ENCODE data around the gene NOL6. TPM values are rescaled to one million over a fixed set of nuclear protein-coding genes. Genes with fewer than 3 reads are reported as not detected.
A peak's percentile ranks its signal among the peaks of the same experiment; 100 is the strongest.
"Not testable (repeated sequence)": the region's sequence is repeated elsewhere in the genome, so short reads cannot be mapped to it uniquely, and the experiment has no call there.

Gene NOL6
- total RNA-seq, 1 experiment from 2014 or later: 54.4 TPM

DNA sequence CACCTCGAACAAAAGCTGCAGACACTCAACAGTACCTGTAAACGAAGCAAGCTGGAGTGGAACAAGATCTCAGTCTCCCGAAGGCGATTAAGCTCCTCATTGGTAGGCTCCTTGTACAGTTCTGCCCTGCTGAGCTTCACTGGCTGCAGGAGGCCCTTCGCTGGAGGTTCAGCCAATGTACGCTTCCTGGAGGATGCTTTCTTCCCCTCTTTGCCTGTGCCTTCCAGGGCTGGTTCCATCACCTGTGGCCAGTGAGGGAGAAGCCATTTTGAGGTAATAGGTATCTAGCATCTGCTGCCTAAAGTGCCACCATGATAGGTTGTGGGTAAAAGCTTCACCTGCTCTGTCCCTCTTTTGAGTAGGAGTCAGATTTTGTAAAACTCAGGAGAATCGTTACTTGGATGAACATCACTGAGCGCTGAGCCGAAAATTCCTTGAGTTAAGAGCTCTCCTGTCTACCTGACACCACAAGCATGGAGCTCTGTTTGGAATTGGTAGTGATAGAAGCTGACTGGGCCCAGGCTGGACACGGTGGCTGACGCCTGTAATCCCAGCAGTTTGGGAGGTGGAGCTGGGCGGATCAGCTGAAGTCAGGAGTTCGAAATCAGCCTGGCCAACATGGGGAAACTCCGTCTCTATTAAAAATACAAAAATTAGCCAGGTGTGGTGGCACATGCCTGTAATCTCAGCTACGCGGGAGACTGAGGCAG lies 1.4 kb downstream of the NOL6 start:
- no peak for DNase-seq (ENCODE audit: low spot score)

DNA sequence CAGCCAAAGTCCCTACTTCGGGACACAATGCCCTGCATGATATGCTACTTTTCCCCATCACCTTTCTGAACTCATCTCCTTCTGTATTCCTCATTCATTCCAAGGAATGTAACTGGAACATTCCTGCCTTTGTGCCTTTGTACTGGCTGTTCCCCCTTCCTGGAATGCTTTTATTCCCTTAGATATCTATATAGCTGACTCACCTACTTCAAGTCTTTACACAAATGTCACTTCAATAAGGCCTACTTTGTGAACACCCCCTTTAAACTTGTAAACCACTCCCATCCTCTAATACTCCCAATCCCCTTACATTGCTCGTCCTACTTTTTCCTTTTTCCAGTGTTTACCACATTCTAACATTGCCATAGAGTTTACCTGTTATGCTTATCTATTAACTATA lies 2.4 kb downstream of the NOL6 start:
- no peak for DNase-seq (ENCODE audit: low spot score)

DNA sequence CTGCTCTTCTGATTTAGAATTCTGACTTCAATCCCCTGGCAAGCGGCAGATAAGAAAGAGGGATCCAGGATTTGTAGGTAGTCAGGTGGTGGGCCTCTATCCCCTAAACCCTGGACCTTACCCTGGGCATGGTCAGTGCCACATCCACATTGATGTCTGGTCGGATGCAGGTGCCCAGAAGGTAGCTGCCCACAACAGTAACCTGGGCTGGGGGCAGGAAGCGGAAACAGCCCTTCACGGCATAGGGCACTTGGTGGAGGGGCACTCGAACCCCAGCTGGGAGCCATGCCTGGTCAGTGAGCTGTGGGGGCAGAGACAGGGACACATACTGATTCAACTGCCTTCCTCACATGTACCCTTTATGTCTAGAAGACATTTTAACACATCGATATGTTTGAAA lies 3.8 kb downstream of the NOL6 start:
- no peak for DNase-seq (ENCODE audit: low spot score)

DNA sequence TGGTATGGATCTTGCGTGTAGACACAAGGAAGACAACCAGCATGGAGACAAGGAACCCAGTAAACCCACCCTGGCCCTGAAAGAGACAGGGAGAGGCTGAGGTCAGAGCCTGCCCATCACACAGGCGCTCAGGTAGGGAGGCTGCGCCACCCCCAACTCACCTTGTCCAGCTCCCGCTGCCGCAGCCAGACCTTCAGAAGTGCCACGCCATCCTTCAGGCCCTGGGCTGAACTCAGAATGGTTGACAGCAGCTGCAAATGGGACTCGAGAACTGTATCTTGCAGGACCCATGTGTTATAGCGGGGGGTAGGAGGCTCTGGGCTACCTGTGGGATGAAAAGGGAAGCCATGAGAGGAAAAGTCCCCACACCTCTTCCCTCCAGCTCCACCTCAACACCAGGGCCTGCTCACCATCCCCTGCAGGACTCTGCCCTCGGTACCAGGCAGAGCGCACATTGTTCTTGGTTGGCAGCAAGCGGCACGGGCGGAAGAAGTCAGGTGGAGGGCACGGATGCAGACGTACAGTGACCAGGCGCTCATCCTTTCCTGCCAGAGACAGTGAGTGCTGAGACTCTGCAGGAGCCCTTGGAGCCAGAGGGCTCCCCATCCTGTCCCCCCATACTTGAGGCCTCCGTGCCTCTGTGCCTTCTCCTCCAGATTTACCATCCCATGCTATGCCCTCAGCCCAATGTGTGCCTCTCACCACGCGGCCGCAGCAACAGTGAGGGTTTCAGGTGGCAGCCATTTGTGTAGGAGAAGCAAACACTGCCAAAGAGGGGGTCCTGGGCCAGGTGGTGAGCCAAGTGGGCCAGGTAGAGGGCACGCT lies 4.7 kb downstream of the NOL6 start:
- DNase-seq (ENCODE audit: low spot score): no peak

DNA sequence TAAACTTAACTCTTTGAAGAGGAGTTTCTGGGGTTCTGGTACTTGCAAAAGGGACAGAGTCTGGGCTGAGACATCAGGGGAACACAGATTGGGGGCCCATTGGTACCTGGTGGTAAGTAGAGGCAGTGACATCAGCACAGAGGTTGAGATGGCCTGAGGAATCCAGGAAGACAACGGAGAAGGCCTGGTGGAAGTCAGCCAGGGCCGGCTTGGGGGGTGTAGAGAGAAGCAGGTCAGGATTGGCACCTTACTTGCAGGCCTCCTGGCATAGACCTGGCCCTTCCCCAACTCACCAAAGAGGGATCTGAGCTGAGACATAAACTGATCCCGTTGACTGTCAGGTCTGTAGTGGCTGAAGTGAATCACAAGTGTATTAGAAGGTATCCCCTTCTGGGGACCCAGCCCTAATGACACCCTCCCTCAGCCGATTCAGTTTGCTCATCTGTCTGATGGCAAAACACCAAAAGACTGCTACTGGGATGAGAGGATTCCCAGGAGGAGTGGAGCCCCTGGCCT lies 5.5 kb downstream of the NOL6 start:
- no peak for DNase-seq (ENCODE audit: low spot score)

DNA sequence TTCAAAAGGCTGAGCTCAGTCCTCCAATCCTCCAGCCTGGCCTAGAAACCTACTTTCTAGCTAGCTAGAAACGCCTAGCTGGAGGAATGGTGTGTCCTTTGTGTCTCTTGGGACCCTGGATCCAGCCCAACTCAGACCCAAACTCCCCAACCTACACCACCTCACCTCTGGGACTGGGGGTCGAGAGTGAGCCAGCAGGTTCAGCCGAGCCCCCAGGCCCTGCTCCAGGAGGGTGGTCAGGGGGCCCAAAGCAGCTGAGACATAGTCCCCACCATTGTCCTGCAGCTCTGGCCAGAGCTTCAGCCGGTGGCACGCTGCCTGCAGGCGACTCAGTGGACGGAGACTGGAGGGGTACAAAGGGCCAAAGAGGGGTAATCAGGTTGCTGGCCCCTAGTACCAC lies 6.2 kb downstream of the NOL6 start:
- no peak for DNase-seq (ENCODE audit: low spot score)

DNA sequence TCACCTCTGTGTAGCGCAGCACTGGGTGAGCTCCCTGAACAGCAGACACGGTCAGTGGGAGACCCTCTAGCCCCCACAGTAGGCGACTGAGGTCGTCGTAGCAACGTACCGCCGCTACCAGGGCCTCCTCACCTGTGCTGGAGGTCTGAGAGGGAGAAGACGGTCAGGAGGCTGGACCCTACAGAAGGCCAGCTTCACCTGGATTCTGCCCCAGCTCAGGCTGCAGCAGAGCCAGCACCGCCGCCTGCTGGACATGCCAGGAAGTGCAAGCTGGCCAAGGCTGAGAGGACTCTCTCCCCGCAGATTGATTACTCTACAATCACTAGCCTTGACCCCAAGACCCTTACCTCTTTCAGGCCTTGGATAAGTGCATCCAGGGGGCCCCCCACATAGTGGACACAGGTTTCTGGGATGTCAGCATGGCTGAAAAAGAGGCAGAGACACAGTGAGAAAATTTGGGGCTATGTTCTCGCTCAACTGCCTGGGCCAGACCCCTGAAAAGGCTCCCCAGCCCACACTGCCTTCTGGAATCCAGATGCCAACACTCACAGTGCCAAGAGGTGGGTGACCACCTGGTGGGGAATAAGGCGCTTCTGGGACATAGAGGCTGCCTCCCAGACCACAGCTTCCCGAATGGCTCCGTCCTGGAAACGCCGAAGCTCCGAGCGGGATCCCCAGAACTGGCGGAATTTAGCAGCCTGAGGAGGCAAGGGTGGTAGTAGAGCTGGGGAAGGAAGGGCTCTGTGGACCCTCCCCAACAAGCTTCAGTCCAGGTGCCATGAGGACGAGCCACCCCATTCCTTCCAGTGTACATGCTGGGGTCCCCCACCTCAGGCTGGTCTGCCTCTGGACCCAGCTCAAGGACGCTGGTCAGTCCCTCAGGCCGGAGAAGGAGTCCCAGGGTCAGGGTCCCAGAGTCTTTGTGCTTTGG lies 6.9 kb downstream of the NOL6 start:
- peak; percentile 78 for DNase-seq (ENCODE audit: low spot score)

DNA sequence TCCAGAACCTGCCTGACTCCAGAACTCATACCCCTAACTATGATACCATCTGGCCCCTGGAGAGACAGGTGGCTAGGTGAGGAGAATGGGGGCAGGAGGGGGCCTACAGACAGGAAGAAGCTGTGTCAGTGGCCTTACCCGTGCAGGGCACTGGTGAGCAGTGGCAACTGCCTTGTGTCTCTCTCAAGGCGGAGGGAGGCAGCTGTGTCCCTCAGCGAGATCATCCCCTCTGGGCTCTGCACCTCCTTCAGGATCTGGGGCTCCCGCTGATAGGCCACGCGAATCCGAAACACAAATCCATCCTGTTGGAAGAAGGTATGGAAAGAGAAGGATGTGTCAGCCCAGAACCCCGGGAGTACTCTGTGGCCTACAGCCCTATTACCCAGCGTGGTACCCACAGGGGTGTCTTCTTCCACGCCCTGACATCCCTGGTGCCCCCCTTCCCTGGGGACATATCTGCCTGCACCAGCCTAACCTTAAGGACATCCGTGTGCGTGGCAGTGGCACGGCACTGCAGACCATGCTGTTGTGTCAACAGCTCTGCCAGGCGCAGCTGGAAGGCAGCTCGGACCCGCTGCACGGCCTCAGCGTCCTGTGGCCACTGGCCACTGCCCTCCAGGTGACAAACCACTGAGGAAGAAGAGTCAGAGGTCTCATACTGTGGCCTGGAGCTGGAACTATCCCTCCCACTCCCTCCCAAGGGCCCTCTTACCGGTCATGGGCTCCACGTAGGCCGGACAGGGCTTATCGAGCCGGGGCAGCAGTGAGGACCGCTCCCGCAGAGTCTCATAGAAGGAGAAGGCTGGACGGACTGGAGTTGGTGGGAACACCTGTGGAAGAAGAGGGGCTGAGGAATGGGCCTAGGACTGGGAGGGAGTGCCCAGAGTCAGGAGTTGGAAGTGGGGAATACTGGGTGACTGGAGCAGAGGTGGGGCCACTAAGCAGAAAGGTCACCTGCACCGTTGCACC lies 7.8 kb downstream of the NOL6 start:
- DNase-seq (ENCODE audit: low spot score): no peak

DNA sequence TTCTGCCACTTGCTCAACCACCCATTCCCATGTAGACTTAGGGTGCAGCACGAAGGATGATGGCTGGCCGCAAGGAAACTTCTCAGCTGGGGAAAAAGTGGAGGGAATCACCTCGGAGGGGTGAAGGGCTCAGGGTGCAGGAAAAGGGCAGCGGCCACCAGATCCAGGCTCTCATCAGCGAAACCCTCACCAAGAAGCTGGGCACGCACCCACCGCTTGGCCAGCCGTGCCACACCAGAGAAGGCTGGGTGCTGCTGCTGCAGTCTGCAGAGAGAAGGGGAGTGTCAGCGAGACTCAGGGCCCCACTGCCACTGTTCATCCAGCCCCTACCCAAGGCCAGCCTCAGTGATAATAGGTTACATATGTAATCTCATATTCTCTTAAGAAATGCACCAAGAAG lies 8.6 kb downstream of the NOL6 start:
- DNase-seq (ENCODE audit: low spot score): no peak

DNA sequence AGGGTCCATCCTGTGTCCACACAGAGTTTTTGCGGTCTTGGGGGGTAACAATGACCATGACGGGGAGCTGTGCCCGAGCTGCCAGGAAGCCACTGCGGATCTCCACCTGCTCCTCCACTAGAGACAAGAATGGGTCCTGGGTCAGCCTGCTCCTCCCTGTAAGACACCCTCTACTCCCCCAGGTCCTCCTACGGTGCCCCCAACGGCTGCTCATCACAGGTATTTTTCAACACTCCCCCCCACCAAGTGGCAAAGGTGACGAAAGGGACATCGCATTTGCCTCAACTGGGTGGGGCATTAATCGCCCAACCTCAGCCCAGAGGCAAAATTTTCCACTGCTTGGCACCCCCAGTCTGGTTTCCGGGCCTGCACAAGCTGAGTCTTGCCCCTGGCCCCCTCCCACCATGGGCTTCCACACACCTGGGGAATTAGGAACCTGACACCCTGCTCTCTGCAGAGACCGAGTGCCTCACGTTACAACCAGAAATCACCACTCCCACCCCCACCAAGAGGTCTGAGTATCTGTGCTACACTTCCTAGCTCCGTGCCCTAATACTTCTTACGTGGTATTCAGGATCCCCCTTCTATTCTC lies 9.6 kb downstream of the NOL6 start:
- no peak for DNase-seq (ENCODE audit: low spot score)

DNA sequence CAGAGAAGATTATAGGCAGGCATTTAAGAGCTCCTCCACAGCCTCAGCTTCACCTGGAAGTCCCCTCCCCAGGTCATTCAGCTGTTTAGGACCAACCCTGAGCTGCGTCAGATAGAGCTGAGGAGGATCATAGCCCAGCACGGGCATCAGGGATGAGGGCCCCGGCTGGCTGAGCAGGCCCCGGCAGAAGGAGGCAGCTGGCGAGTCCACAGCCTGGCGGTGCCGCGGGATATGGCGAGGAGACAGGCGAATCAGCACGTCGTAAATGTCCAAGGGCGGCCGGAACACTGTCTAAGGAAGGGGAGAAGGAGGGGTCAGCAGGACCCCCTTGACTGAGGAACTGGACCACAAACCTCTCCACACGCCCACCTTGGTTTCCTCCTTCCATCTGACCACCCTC lies 10.6 kb downstream of the NOL6 start:
- no peak for DNase-seq (ENCODE audit: low spot score)

DNA sequence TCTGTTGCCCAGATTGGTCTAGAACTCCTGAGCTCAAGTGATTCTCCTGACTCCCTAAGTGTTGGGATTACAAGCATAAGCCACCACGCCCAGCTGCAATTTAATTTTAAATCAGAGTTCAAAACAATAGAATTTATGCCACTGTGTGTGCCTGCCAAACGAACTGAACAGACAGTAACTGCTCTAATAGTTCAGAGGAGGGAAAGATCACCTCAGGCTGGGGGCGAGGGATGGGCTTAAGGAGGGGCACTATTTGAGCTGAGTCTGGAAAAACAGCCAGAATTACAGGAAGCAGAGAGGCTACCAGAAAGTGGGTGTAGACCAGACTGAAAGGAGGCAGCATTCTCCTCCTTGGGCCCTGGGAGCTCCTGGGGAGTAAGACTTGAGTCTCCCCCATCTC lies 12.2 kb downstream of the NOL6 start:
- DNase-seq (ENCODE audit: low spot score): no peak

DNA sequence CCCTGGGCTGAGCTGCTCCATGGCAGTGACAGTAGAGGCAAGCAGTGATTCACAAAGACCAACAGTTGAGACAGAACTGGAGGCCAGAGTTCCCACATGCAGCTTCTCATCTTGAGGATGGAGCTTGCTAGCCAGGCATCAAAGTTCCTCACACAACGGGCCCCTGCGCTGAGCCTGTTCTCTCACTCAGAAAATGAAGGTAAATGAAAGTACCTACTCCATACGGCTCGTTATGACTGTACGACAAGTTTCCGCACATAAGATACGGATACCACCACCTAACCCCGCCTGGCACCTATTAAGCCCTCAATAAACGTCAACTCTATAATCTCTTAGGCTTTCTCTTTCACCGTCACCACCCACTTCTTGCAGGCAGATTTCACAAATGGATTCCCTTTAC lies 12.9 kb downstream of the NOL6 start:
- no peak for DNase-seq (ENCODE audit: low spot score)

DNA sequence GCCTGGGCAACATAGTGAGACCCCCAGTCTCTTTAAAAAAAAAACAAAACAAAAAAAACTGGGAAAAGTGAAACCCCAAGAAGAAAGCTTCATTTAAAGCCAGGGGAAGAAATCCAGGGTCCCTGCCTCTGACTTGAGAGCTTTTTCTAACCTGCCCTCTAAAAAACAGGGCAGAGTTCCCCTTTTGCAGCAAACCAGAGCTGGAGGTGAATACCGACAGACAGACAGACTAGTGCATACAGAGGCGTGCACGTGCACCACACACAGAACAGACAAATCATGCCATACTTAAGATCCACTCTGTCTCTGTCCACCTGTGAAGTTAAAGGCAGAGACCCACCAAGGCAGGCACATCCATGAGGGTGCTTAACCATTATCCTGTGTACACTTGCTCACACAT lies 14.6 kb downstream of the NOL6 start:
- no peak for DNase-seq (ENCODE audit: low spot score)

DNA sequence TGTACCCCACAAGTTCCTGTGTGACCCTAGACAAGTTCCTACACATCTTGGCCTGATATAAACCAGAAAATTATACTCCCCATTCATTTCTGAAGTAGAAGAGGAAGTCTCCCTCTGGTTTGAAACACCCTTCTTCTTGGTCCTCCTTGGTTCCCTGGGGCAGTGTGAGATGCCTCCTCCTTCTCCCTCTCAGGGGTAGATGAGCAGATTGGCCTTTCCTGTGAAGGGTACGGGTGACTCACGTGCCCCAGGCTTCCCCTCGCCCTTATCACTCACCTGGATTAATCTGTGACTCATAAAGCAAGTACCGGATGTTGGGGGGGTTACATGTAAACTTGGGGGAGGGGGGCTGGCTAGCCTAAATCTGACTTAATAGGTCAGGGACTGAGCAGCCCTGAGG lies 15.3 kb downstream of the NOL6 start:
- peak; percentile 34 for DNase-seq (ENCODE audit: low spot score)

DNA sequence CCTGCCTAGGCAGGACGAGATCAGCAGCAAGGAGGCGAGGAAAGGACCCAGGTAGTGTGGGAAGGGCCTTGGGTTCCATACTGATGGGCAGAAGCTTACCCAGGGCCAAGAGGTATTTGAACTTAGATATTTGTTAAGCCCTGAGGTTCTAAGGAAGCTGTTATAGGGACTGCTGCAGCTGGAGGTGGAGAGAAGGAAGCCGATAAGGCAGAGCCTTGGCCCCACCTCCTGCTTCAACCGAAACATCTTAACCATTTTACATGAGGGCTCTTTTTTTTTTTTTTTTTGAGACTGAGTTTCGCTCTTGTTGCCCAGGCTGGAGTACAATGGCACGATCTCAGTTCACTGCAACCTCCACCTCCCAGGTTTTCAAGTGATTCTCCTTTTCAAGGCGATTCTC lies 17.8 kb downstream of the NOL6 start:
- no peak for DNase-seq (ENCODE audit: low spot score)

DNA sequence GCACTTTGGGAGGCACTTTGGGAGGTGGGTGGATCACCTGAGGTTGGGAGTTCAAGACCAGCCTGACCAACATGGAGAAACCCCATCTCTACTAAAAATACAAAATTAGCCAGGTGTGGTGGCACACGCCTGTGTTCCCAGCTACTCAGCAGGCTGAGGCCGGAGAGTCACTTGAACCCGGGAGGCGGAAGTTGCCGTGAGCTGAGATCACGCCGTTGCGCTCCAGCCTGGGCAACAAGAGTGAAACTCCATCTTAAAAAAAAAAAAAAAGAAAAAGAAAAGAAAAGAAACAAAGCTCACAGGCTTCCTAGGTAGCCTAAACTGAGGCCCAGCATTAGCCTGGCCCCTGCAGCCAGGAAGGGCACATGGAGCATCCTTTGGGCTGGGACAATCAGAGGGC lies 18.3 kb downstream of the NOL6 start:
- not testable (repeated sequence) for DNase-seq (ENCODE audit: low spot score)

DNA sequence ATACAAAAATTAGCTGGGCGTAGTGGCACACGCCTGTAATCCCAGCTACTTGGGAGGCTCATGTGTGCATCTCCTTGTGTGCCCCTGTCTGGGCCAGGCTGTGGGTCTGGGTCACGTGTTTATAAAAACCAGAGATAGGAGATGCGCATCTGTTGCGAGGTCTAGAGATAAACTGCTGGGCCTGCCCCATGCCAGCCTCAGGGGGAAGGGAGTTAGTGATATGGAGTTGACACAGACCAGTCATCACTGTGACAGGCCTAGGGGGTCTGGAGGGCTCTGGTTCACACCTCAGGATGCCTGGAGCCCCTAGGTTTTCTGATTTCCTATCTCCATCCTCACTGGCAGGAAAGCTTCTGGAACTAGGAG lies 19.1 kb downstream of the NOL6 start:
- not testable (repeated sequence) for DNase-seq (ENCODE audit: low spot score)

DNA sequence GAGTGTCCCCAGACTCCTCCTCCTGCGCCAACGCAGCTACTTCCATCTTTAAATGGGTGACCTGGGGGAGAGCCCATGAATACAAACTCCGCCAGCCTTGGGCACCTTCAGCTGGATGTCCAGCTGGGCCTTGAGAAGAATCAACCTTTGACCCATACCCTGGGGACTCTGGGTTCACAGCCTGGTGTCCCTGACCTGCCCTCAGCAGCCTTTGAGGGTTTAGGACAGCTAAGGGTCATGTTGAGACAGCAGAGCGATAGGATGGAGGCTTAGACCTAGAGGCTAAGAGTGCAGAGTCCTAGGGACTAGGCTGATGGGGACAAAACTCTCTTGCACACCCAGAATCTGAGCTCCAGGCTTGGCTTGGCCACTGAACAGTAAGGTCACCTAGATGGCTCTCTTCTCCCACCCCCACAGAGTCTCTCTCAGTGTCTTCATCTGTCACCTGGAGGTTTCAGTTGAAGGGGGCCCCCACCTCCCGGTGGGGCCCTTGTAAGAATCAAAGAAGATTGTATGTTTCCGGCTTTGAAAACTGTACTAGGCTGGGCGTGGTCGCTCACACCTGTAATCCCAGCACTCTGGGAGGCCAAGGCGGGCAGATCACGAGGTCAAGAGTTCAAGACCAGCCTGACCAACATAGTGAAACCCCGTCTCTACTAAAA lies 19.6 kb downstream of the NOL6 start:
- no peak for DNase-seq (ENCODE audit: low spot score)

All from HT-29 (cell line).